OCI-LY3 (cell line): ENCODE data around the gene EARS2.

Source experiments
- EZH2phosphoT487 ChIP-seq: fragments of 200-600 bp; shearing (Covaris generic); IDR thresholded peaks from 2 replicates; pipeline ENCODE4 v1.6.1; 2018; ENCODE audit warnings: antibody characterized with exemption, mixed run types, low read depth
- TF ChIP-seq, protein P1 (sequence below): fragments of 200-600, 300-600 bp; sonication (generic); IDR thresholded peaks from 2 replicates; pipeline ENCODE4 v1.5.1; 2014; ENCODE audit warnings: antibody characterized with exemption, low read length, low read depth

- TF ChIP-seq, protein P1, sequence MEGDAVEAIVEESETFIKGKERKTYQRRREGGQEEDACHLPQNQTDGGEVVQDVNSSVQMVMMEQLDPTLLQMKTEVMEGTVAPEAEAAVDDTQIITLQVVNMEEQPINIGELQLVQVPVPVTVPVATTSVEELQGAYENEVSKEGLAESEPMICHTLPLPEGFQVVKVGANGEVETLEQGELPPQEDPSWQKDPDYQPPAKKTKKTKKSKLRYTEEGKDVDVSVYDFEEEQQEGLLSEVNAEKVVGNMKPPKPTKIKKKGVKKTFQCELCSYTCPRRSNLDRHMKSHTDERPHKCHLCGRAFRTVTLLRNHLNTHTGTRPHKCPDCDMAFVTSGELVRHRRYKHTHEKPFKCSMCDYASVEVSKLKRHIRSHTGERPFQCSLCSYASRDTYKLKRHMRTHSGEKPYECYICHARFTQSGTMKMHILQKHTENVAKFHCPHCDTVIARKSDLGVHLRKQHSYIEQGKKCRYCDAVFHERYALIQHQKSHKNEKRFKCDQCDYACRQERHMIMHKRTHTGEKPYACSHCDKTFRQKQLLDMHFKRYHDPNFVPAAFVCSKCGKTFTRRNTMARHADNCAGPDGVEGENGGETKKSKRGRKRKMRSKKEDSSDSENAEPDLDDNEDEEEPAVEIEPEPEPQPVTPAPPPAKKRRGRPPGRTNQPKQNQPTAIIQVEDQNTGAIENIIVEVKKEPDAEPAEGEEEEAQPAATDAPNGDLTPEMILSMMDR, result peak; percentile 58
- no peak for TF ChIP-seq EZH2phosphoT487
Measured at GRCh38 chr16:23597003-23597756, 40.0 kb upstream of the EARS2 start.
